22Rv1 (cell line): ENCODE data around the gene SFXN3.

ENCODE experiments used
- H3K27ac ChIP-seq: fragments of 450-650 bp; 2 replicates; pipeline ENCODE4 v1.5.1; 2017
- ZFX ChIP-seq: fragments of 450-650 bp; IDR thresholded peaks from 2 replicates; pipeline ENCODE4 v1.6.1; 2017; ENCODE audit warnings: antibody characterized with exemption, borderline replicate concordance
- TF ChIP-seq, protein P1 (sequence below): fragments of 450-650 bp; IDR thresholded peaks from 2 replicates; pipeline ENCODE4 v1.5.1; 2017; ENCODE audit warnings: mild to moderate bottlenecking

SFXN3 gene

DNA sequence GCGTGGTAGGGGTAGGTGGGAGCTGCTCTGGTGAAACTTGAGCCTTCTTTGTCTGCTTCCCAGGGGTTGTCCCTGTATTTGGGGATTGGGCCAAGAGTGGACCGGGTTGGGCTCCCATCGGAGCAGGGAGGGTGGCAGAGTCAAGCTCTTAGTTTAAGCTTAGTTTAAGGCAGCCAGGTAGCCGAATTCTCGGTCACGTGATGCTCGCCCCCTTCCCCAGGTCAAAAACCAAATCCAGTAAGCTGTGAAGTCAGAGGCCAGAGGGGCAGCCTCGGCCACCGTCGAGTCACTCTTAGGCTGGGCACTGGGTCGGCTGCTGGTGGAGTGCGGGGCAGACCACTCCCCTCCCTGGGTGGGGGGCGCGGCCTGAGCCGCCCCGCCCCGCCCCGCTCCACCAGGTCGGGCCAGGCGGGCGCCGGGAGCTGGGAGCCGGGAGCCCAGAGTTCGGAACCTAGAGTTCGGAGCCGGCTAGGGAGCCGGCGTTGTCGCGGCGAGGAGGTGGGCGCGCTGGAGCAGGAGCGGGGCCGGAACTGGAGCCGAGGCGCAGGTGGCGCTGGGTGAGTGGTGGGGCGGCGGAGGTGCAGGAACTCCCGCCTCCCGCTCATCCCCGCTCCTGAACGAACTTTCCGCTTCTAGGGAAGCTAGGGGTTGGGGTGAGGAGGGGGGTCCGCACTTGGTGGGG is 34.2 kb upstream of the SFXN3 start:
- H3K27ac ChIP-seq = peak overlapping the region; percentile 96
- TF ChIP-seq, protein P1, sequence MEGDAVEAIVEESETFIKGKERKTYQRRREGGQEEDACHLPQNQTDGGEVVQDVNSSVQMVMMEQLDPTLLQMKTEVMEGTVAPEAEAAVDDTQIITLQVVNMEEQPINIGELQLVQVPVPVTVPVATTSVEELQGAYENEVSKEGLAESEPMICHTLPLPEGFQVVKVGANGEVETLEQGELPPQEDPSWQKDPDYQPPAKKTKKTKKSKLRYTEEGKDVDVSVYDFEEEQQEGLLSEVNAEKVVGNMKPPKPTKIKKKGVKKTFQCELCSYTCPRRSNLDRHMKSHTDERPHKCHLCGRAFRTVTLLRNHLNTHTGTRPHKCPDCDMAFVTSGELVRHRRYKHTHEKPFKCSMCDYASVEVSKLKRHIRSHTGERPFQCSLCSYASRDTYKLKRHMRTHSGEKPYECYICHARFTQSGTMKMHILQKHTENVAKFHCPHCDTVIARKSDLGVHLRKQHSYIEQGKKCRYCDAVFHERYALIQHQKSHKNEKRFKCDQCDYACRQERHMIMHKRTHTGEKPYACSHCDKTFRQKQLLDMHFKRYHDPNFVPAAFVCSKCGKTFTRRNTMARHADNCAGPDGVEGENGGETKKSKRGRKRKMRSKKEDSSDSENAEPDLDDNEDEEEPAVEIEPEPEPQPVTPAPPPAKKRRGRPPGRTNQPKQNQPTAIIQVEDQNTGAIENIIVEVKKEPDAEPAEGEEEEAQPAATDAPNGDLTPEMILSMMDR = no peak
- no peak for TF ChIP-seq ZFX

DNA sequence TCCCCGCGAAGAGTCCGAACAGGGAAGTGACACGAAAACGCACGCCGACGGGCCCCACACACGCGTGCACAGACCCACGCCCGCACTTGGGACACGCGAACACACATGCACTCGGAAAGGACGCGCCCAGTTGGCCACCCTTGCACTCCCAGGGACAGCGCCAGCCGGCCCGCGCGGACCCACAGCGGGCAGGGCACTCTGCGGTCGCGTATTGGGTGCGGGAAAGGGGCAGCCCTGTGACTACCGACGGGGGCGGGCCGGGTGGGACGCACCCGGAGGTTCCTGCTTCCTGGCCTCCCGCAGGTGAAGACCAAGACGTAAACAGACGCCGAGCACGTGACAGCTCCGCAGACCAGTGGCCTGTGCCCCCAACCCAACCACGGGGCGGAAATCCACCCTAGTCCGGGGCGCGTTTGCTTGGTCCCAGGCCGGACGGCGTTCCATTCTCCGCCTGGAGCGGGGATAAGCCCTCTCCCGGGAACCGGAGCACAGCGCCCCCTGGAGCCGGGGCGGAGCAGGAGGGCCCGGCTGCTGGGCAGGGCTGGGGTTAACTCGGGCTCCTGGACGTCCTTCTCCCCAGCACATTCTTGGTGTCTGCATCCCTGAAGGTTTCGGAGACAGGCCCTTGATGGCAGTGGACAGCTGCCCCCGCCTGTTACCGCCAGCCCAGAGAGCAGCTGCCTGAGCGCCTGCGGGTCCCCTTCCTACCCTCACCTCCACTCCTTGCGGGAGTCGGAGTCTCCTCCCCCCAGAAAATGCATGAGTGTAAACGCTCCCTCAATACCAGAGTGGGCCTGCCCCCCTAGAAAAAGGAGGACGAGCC is 33.5 kb upstream of the SFXN3 start:
- H3K27ac ChIP-seq = peak overlapping the region; percentile 96
- TF ChIP-seq, protein P1 = peak; percentile 91
- TF ChIP-seq ZFX = no peak

DNA sequence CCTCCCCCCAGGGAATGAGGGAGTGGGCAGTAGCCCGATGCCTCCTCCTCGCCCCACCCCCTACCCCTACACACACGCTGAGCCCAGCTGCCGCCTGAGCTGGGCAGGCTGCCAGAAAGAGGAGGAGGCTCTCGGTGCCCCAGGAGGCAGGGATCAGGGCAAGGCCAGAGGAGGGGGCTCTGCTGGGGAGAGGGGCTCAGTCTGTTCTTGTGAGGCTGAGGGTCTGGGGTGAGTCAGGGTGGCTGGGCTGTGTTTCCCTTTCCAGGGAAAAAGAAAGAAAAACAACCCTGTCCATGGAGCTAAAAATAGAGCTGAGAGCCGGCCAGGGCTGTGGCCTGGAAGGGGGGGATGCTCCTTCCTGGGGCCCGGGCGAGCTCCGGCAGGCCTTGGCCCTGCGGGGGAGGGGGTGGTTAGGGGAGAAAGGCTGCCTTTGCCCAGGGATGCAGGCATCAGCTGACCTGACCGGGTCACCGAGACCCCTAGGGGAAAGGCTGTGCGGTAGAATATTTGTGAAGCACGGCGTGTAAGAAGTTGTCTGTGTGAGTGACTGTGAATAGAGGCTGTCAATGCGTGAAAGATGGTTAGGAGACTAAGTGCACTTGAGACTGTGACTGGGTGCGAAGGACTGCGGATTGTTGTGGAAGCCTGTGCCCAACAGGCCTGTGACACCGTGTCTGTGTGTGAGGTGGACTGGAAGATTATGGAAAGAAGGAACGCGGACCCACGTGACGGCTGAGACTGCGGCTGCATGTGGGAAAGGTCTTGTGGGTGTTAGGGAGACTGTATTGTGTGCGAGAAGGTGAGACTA is 32.6 kb upstream of the SFXN3 start:
- TF ChIP-seq, protein P1 = no peak
- no peak for TF ChIP-seq ZFX
- H3K27ac ChIP-seq = peak overlapping the region; percentile 96

DNA sequence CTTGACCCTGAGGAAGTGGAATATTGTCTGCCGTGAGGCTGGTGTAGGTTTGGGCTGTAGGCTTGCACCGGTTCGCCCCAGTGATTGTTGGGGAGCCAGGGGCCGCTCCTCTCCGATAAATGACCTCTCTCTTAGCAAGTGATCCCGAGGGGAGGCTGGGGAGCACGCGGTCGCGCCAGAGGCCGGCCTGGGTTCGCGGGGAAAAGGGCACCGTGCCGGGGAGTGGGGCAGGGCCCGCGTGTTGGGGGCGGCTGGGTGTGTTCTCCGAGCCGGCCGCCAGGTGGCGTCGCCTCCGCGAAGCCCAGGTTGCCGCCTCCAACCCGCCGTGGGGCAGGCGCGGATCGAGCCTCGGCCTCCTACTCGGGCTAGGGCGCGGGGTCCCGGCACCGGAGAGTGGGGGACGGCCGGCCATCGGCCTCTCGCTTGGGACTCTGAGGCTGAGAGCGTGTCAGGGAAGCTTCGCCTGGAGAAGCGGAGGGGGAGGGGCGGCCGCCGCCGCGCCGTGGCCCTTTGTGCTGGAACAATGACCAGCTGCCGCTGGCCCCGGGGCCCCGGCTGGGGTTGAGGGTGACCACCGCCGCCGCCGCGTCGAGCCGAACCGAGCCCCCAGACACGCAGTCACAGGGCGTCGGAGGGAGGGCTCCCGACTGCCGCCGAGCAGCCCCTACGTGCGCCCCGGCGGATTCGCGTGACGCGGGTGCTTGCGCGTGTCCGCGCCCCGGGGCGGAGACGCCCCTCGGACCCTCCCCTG is 31.9 kb upstream of the SFXN3 start:
- no peak for TF ChIP-seq ZFX
- TF ChIP-seq, protein P1 = peak; percentile 95
- peak overlapping the region; percentile 96 for H3K27ac ChIP-seq

DNA sequence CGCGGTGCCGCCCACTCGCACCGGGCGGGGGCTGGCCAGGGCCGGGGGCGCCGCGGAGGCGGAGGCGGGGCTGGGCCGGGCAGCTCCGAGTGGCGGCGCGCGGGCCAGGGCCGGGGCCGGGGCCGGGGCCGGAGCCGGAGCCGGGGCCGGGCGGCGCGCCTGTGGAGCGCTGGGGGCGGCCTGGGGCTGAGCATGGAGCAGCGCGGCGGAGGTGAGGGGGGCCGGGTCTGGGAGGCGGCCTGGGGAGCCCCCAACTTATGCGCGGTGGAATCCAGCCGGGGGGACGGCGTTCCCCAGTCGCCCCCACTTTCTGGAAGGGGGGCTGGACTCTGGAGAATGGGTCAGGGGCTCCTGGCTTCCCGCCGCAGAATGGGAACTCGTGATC is 31.3 kb upstream of the SFXN3 start, which contains the start of gene LZTS2:
LZTS2 (plus strand) TSS at position 67 of the 385 bp plus-strand sequence. CDS start 2,731 bp downstream, outside the sequence.
- H3K27ac ChIP-seq = peak within 1 kb of the TSS; percentile 96

More for the DNA sequence above, 31.3 kb upstream of the SFXN3 start, which contains the start of gene LZTS2:
- TF ChIP-seq, protein P1 = no peak
- TF ChIP-seq ZFX = no peak
